ENCODE results near the gene B3GNT7.
A peak's percentile ranks its signal among the peaks of the same experiment; 100 is the strongest.

Gene B3GNT7

DNA sequence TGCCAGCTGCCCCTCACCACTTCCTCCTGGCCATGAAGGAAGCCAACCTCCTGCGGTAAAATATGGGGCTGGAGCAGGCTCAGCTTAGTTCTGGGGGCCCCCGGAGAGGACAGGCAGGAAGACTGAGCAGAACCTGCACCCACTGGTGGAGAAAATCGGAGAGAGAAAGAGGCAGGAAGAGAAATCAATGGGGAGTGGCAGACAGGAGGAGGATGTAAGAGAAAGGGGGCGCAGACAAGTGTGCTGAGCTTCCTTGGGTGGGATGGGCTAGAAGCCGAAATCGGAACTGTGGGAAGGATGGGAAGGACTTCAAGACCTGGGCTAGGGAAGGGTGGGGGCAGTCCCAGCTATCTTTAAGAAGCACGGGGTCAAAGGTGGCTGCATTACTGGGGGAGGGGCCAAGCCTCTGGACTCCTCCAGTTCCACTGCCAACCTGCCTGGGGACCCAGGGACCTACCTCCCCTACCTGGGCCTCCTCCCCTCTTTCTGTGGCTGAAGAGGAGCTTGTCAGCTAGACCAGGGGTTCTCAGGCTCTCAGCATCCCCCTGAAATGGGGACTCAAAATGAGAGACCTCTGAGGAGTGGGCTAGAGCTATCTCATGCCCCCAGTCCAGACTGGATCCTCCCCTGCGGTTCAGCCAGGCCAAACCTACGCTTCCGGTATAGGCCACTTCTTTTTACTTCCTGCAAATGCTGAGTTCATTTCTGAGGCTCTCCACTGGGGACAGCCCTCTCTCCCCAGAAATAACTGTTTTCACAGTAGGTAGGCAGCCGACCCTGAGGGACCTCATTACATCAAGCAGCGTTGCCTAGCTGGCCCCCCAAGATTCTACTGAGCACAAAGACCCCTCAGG is 33.6 kb upstream of the B3GNT7 start:
- Histone ChIP-seq H3K4me3 (ENCODE audit: low read length) (peak overlapping the region; percentile 48), H3K27me3 (ENCODE audit: control insufficient read depth, low read length) (no peaks in the 10 kb centered on the region), H3K36me3 (ENCODE audit: control insufficient read depth, low read length) (no peaks in the 10 kb centered on the region), H3K27ac (ENCODE audit: low read depth, low read length) (peak overlapping the region; percentile 31), H3K4me1 (ENCODE audit: control insufficient read depth, low read length) (peaks cover 25% of the 10 kb centered on the region), H3K9me2 (replicated peaks; ENCODE audit: control insufficient read depth, low read length) (no peaks in the 10 kb centered on the region), H3K9me3 (ENCODE audit: control insufficient read depth, insufficient read depth, low read length) (no peaks in the 10 kb centered on the region), H4K20me1 (ENCODE audit: control insufficient read depth, insufficient read depth, low read depth, low read length) (no peaks in the 10 kb centered on the region), H3K4me2 (ENCODE audit: low read length) (peak overlapping the region; percentile 58), H3F3A (ENCODE audit: control insufficient read depth, insufficient read depth) (no peaks in the 10 kb centered on the region), H3K79me2 (ENCODE audit: control insufficient read depth, low read length) (no peaks in the 10 kb centered on the region)
- TF ChIP-seq, protein P1, sequence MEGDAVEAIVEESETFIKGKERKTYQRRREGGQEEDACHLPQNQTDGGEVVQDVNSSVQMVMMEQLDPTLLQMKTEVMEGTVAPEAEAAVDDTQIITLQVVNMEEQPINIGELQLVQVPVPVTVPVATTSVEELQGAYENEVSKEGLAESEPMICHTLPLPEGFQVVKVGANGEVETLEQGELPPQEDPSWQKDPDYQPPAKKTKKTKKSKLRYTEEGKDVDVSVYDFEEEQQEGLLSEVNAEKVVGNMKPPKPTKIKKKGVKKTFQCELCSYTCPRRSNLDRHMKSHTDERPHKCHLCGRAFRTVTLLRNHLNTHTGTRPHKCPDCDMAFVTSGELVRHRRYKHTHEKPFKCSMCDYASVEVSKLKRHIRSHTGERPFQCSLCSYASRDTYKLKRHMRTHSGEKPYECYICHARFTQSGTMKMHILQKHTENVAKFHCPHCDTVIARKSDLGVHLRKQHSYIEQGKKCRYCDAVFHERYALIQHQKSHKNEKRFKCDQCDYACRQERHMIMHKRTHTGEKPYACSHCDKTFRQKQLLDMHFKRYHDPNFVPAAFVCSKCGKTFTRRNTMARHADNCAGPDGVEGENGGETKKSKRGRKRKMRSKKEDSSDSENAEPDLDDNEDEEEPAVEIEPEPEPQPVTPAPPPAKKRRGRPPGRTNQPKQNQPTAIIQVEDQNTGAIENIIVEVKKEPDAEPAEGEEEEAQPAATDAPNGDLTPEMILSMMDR (IDR thresholded peaks at IDR 0.05; ENCODE audit: low read depth, low read length, poor library complexity, severe bottlenecking) = peak; percentile 64
- no peak for TF ChIP-seq EZH2phosphoT487 (IDR thresholded peaks at IDR 0.05; ENCODE audit: borderline replicate concordance, low read length)

GRCh38 chr2:231362555-231363184 is 32.8 kb upstream of the B3GNT7 start:
- no peaks in the 10 kb centered on the region for H3F3A ChIP-seq (ENCODE audit: control insufficient read depth, insufficient read depth)
- H3K9me2 ChIP-seq (replicated peaks; ENCODE audit: control insufficient read depth, low read length) = no peaks in the 10 kb centered on the region
- H3K36me3 ChIP-seq (ENCODE audit: control insufficient read depth, low read length) = no peaks in the 10 kb centered on the region
- peaks cover 25% of the 10 kb centered on the region for H3K4me1 ChIP-seq (ENCODE audit: control insufficient read depth, low read length)
- no peaks in the 10 kb centered on the region for H3K79me2 ChIP-seq (ENCODE audit: control insufficient read depth, low read length)
- no peaks in the 10 kb centered on the region for H4K20me1 ChIP-seq (ENCODE audit: control insufficient read depth, insufficient read depth, low read depth, low read length)
- peak overlapping the region; percentile 31 for H3K27ac ChIP-seq (ENCODE audit: low read depth, low read length)
- H3K4me2 ChIP-seq (ENCODE audit: low read length) = peak overlapping the region; percentile 58
- no peak for TF ChIP-seq EZH2phosphoT487 (IDR thresholded peaks at IDR 0.05; ENCODE audit: borderline replicate concordance, low read length)
- peak overlapping the region; percentile 48 for H3K4me3 ChIP-seq (ENCODE audit: low read length)
- H3K27me3 ChIP-seq (ENCODE audit: control insufficient read depth, low read length) = no peaks in the 10 kb centered on the region
- H3K9me3 ChIP-seq (ENCODE audit: control insufficient read depth, insufficient read depth, low read length) = no peaks in the 10 kb centered on the region

DNA sequence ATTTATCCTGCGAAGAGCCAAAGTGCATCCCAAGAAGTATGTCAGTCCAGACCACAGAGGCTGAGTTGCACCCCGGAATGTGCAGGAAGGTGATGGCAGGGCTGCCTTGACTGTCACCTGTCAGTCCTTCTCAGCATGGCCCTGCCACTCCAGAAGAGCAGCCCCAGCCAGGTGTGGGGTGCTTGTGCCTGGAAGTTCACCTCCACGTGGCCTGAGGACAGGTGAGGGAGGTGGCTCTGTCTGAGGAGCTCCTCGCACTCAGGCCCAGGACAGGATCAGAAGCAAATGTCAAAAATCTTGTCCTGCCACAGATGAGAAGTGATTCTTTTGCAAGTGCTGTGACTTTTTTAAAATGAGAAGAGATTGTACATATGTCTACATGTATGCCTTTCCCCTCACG is 31.4 kb upstream of the B3GNT7 start:
- Histone ChIP-seq H3K4me2 (ENCODE audit: low read length) (no peak overlapping the region), H3K9me3 (ENCODE audit: control insufficient read depth, insufficient read depth, low read length) (no peaks in the 10 kb centered on the region), H3K4me1 (ENCODE audit: control insufficient read depth, low read length) (peaks cover 25% of the 10 kb centered on the region), H3F3A (ENCODE audit: control insufficient read depth, insufficient read depth) (no peaks in the 10 kb centered on the region), H4K20me1 (ENCODE audit: control insufficient read depth, insufficient read depth, low read depth, low read length) (no peaks in the 10 kb centered on the region), H3K9me2 (replicated peaks; ENCODE audit: control insufficient read depth, low read length) (no peaks in the 10 kb centered on the region), H3K27ac (ENCODE audit: low read depth, low read length) (no peak overlapping the region), H3K79me2 (ENCODE audit: control insufficient read depth, low read length) (no peaks in the 10 kb centered on the region), H3K4me3 (ENCODE audit: low read length) (no peak overlapping the region), H3K36me3 (ENCODE audit: control insufficient read depth, low read length) (no peaks in the 10 kb centered on the region), H3K27me3 (ENCODE audit: control insufficient read depth, low read length) (no peaks in the 10 kb centered on the region)
- TF ChIP-seq, protein P1 (IDR thresholded peaks at IDR 0.05; ENCODE audit: low read depth, low read length, poor library complexity, severe bottlenecking) = no peak
- TF ChIP-seq EZH2phosphoT487 (IDR thresholded peaks at IDR 0.05; ENCODE audit: borderline replicate concordance, low read length) = no peak
